ENCODE measurements around the gene CENPT.

Gene CENPT

GRCh38 chr16:67847064-67847861, at the start of gene CENPT:
TSS of gene CENPT (minus strand) at chr16:67847693. CDS start at chr16:67833859, 13,834 bp downstream.
- no peak for DNase-seq

GRCh38 chr16:67897231-67897630, 49.7 kb upstream of the CENPT start:
- no peak for DNase-seq

GRCh38 chr16:67893743-67894399, 46.4 kb upstream of the CENPT start:
- no peak for DNase-seq

- DNase-seq, result peak; percentile 92
These were observed 45.6 kb upstream of the CENPT start, which contains the start of gene PSKH1 for GRCh38 chr16:67892899-67893742. TSS of gene PSKH1 (plus strand) at chr16:67893254. CDS start at chr16:67908750, 15,496 bp downstream.

GRCh38 chr16:67892375-67892774, 44.9 kb upstream of the CENPT start:
- DNase-seq, result no peak

GRCh38 chr16:67888331-67888730, 40.8 kb upstream of the CENPT start:
- no peak for DNase-seq

- no peak for DNase-seq
These were observed 38.9 kb upstream of the CENPT start for GRCh38 chr16:67886387-67886786.

- no peak for DNase-seq
These were observed 38.5 kb upstream of the CENPT start for GRCh38 chr16:67885976-67886375.

GRCh38 chr16:67885545-67885944, 38.1 kb upstream of the CENPT start:
- no peak for DNase-seq

GRCh38 chr16:67884684-67885083, 37.2 kb upstream of the CENPT start, which contains the start of gene NRN1L:
TSS of gene NRN1L (plus strand) at chr16:67884885. CDS start at chr16:67884904, 19 bp downstream.
- DNase-seq, result no peak

- DNase-seq, result peak; percentile 71
These were observed 36.4 kb upstream of the CENPT start for GRCh38 chr16:67883872-67884261.

GRCh38 chr16:67883146-67883871, 35.8 kb upstream of the CENPT start:
- DNase-seq, result no peak

GRCh38 chr16:67882374-67883145, 35.1 kb upstream of the CENPT start:
- DNase-seq, result no peak

- no peak for DNase-seq
These were observed 34.2 kb upstream of the CENPT start for GRCh38 chr16:67881621-67882161.

- DNase-seq, result no peak
These were observed 33.1 kb upstream of the CENPT start for GRCh38 chr16:67880584-67880983.

- no peak for DNase-seq
These were observed 32.4 kb upstream of the CENPT start for GRCh38 chr16:67879936-67880335.

GRCh38 chr16:67879462-67879861, 32.0 kb upstream of the CENPT start:
- no peak for DNase-seq

GRCh38 chr16:67878846-67879245, 31.4 kb upstream of the CENPT start:
- DNase-seq, result no peak

GRCh38 chr16:67878232-67878631, 30.7 kb upstream of the CENPT start:
- DNase-seq, result no peak

- DNase-seq, result no peak
These were observed 29.6 kb upstream of the CENPT start for GRCh38 chr16:67877064-67877463.

- no peak for DNase-seq
These were observed 26.9 kb upstream of the CENPT start for GRCh38 chr16:67874372-67874771.
